OCI-LY1 (cell line): ENCODE results near the gene DOK6.

Experiments
- EZH2 ChIP-seq: fragments of 200-600 bp; sonication (generic), shearing (Covaris generic); IDR thresholded peaks from 2 replicates; pipeline ENCODE4 v1.8.0; 2017; ENCODE audit warnings: borderline replicate concordance, mixed run types, mild to moderate bottlenecking, antibody characterized with exemption, low read length, moderate library complexity, mixed read lengths
- TF ChIP-seq, protein P1 (sequence below): fragments of 200-600 bp; sonication (generic), shearing (Covaris generic); IDR thresholded peaks from 2 replicates; pipeline ENCODE4 v1.5.1; 2017; ENCODE audit warnings: mild to moderate bottlenecking, antibody characterized with exemption, low read length, moderate library complexity, mixed read lengths

DNA sequence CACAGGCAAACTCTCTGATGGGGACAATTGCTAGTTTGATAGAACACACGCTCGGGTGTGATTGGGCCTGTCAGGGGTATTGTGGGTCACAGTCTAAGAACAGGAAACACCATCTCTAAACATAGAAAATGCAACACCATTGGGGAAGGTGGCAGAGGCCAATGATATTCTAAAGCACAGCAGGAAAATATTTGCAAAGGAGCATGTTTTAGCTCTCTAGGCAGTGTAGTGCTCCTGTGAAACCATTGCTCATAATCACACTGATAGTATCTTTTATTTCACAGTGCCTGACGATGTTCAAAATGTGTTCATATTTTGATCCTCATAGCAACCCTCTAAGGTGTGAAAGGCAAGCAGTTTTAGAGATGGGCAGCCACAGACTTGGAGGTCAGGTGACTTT lies 322.7 kb downstream of the DOK6 start:
- TF ChIP-seq, protein P1, sequence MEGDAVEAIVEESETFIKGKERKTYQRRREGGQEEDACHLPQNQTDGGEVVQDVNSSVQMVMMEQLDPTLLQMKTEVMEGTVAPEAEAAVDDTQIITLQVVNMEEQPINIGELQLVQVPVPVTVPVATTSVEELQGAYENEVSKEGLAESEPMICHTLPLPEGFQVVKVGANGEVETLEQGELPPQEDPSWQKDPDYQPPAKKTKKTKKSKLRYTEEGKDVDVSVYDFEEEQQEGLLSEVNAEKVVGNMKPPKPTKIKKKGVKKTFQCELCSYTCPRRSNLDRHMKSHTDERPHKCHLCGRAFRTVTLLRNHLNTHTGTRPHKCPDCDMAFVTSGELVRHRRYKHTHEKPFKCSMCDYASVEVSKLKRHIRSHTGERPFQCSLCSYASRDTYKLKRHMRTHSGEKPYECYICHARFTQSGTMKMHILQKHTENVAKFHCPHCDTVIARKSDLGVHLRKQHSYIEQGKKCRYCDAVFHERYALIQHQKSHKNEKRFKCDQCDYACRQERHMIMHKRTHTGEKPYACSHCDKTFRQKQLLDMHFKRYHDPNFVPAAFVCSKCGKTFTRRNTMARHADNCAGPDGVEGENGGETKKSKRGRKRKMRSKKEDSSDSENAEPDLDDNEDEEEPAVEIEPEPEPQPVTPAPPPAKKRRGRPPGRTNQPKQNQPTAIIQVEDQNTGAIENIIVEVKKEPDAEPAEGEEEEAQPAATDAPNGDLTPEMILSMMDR, result no peak
- TF ChIP-seq EZH2, result no peak
